Neuronal stem cell (in vitro differentiated cells): ENCODE measurements around the gene PRDX6.
A peak's percentile ranks its signal among the peaks of the same experiment; 100 is the strongest.

ENCODE experiments used
- DNase-seq: peaks from one replicate; pipeline ENCODE4 v3.0.0-alpha.2; 2013; ENCODE audit warnings: low spot score
- H2AFZ ChIP-seq: one replicate; pipeline ENCODE4 v1.6.1; 2013; ENCODE audit warnings: mild to moderate bottlenecking, low read length, inconsistent platforms
- H2AK5ac ChIP-seq: 2 replicates; pipeline ENCODE4 v1.6.1; 2013; ENCODE audit warnings: low read depth, mild to moderate bottlenecking, inconsistent platforms, low read length, moderate library complexity, mixed read lengths
- H2BK120ac ChIP-seq: 2 replicates; pipeline ENCODE4 v1.6.1; 2013; ENCODE audit warnings: low read depth, mild to moderate bottlenecking, inconsistent platforms, low read length, moderate library complexity, mixed read lengths
- H2BK12ac ChIP-seq: one replicate; pipeline ENCODE4 v1.6.1; 2013; ENCODE audit warnings: low read length, inconsistent platforms
- H2BK15ac ChIP-seq: 2 replicates; pipeline ENCODE4 v1.6.1; 2013; ENCODE audit warnings: mild to moderate bottlenecking, low read length, inconsistent platforms, mixed read lengths
- H2BK5ac ChIP-seq: one replicate; pipeline ENCODE4 v1.6.1; 2013; ENCODE audit warnings: inconsistent platforms, mild to moderate bottlenecking, low read length, moderate library complexity
- H3K14ac ChIP-seq: one replicate; pipeline ENCODE4 v1.6.1; 2013; ENCODE audit warnings: low read length, inconsistent platforms
- H3K18ac ChIP-seq: 2 replicates; pipeline ENCODE4 v1.6.1; 2013; ENCODE audit warnings: low read length, inconsistent platforms
- H3K23ac ChIP-seq: 2 replicates; pipeline ENCODE4 v1.6.1; 2013; ENCODE audit warnings: low read depth, mild to moderate bottlenecking, mixed read lengths, low read length, inconsistent platforms; ENCODE audit not compliant: poor library complexity
- H3K27ac ChIP-seq: replicated peaks from 3 replicates; pipeline ENCODE4 v1.5.1; 2013; ENCODE audit warnings: low read length, inconsistent platforms
- H3K27me3 ChIP-seq, 3 experiments: 2 replicates each; pipeline ENCODE4 v1.6.1; 2013; ENCODE audit warnings: low read length in 3 of 3, mild to moderate bottlenecking in 2 of 3, inconsistent platforms in 1 of 3, low read depth in 1 of 3, mixed read lengths in 1 of 3, moderate library complexity in 1 of 3; ENCODE audit not compliant: control insufficient read depth in 3 of 3, insufficient read depth in 3 of 3
- H3K36me3 ChIP-seq, 2 donors: replicated peaks in 1 of 2; 2 replicates each; pipeline ENCODE4 v1.6.1; 2013; ENCODE audit warnings: low read length in 2 of 2; ENCODE audit not compliant: control insufficient read depth in 2 of 2, insufficient read depth in 2 of 2
- H3K4ac ChIP-seq: 2 replicates; pipeline ENCODE4 v1.6.1; 2013; ENCODE audit warnings: inconsistent platforms, mild to moderate bottlenecking, low read length, moderate library complexity
- H3K4me1 ChIP-seq, 2 donors: 1 replicate in 1 of 2; 2 replicates in 1 of 2; pipeline ENCODE4 v1.6.1; 2013; ENCODE audit warnings: low read length in 2 of 2, low read depth in 1 of 2; ENCODE audit not compliant: control insufficient read depth in 2 of 2, insufficient read depth in 1 of 2
- H3K4me2 ChIP-seq: one replicate; pipeline ENCODE4 v1.6.1; 2013; ENCODE audit warnings: mild to moderate bottlenecking, low read length, inconsistent platforms; ENCODE audit not compliant: insufficient read depth, poor library complexity, severe bottlenecking
- H3K4me3 ChIP-seq, 2 donors: 2 replicates each; pipeline ENCODE4 v1.5.1; 2013; ENCODE audit warnings: low read length in 2 of 2, mild to moderate bottlenecking in 2 of 2, inconsistent platforms in 1 of 2, moderate library complexity in 1 of 2
- H3K79me1 ChIP-seq: one replicate; pipeline ENCODE4 v1.6.1; 2013; ENCODE audit warnings: low read depth, mild to moderate bottlenecking, inconsistent platforms, low read length, moderate library complexity
- H3K9ac ChIP-seq: one replicate; pipeline ENCODE4 v1.6.1; 2013; ENCODE audit warnings: mild to moderate bottlenecking, low read depth, low read length, inconsistent platforms; ENCODE audit not compliant: poor library complexity
- H3K9me3 ChIP-seq, 2 donors: replicated peaks in 1 of 2; 2 replicates each; pipeline versions ENCODE3 to v1.6.1; 2013; ENCODE audit warnings: low read length in 2 of 2, mild to moderate bottlenecking in 2 of 2, inconsistent platforms in 1 of 2, low read depth in 1 of 2, mixed read lengths in 1 of 2, moderate library complexity in 1 of 2; ENCODE audit not compliant: control insufficient read depth in 2 of 2, insufficient read depth in 1 of 2
- H4K8ac ChIP-seq: one replicate; pipeline ENCODE4 v1.6.1; 2013; ENCODE audit warnings: low read depth, mild to moderate bottlenecking, inconsistent platforms, low read length, moderate library complexity
- H4K91ac ChIP-seq: one replicate; pipeline ENCODE4 v1.6.1; 2013; ENCODE audit warnings: low read length, low read depth, mild to moderate bottlenecking, inconsistent platforms; ENCODE audit not compliant: poor library complexity
- WGBS, 2 donors: extraction: QIAGEN DNeasy Blood & Tissue Kit; methylation state at CpG; one replicate each; pipeline ENCODE4 v1.1.7; 2013; ENCODE audit warnings: missing lambda C conversion rate in 2 of 2, mixed read lengths in 1 of 2; ENCODE audit not compliant: insufficient read length in 2 of 2, insufficient replicate concordance in 1 of 2; ENCODE audit errors: extremely low coverage in 2 of 2; 5-methylcytosine and 5-hydroxymethylcytosine counted together

PRDX6 gene

GRCh38 chr1:173476197-173476664, 904 bp upstream of the PRDX6 start:
- no peak overlapping the region for H3K9ac ChIP-seq
- H2BK5ac ChIP-seq: no peak overlapping the region
- H2AK5ac ChIP-seq: no peak overlapping the region
- H2BK12ac ChIP-seq: no peak overlapping the region
- H3K14ac ChIP-seq: no peak overlapping the region
- peak overlapping the region; percentile 95 for H3K4me3 ChIP-seq
- H3K27me3 ChIP-seq: no peaks in the 10 kb centered on the region
- H3K4ac ChIP-seq: no peak overlapping the region
- peak overlapping the region; percentile 66 for H3K4me2 ChIP-seq
- no CpG with 5 or more reads among the region's 5 CpGs for WGBS, 2 donors
- no peak overlapping the region for H3K23ac ChIP-seq
- no peak overlapping the region for H3K27ac ChIP-seq
- H3K18ac ChIP-seq: no peak overlapping the region
- no peak overlapping the region for H2BK15ac ChIP-seq
- H2BK120ac ChIP-seq: no peak overlapping the region
- peaks cover 8 to 9% of the 10 kb centered on the region in 2 donors for H3K4me1 ChIP-seq
- no peak overlapping the region for H4K8ac ChIP-seq
- H4K91ac ChIP-seq: no peak overlapping the region
- H2AFZ ChIP-seq: peak overlapping the region; percentile 98
- peaks cover 5 to 26% of the 10 kb centered on the region in 2 donors for H3K36me3 ChIP-seq
- peaks cover 1 to 2% of the 10 kb centered on the region in 2 donors for H3K9me3 ChIP-seq
- DNase-seq: no peak
- peaks cover 9% of the 10 kb centered on the region for H3K79me1 ChIP-seq

- H2BK15ac ChIP-seq: peak overlapping the region; percentile 19
- H2AFZ ChIP-seq: peak overlapping the region; percentile 98
- H3K23ac ChIP-seq: peak overlapping the region; percentile 97
- no peak overlapping the region for H2BK120ac ChIP-seq
- no peak overlapping the region for H3K4ac ChIP-seq
- peaks cover 0 to 1% of the 10 kb centered on the region in 2 donors for H3K9me3 ChIP-seq
- no peak overlapping the region for H2BK12ac ChIP-seq
- no peak overlapping the region for H4K91ac ChIP-seq
- WGBS, 2 donors: no CpG with 5 or more reads among the region's 62 CpGs
- H3K4me1 ChIP-seq: peaks cover 8 to 9% of the 10 kb centered on the region in 2 donors
- peak overlapping the region; percentile 95 for H3K4me3 ChIP-seq
- peaks cover 11% of the 10 kb centered on the region for H3K79me1 ChIP-seq
- no peak overlapping the region for H3K14ac ChIP-seq
- peaks cover 10 to 31% of the 10 kb centered on the region in 2 donors for H3K36me3 ChIP-seq
- peak overlapping the region; percentile 98 for H3K18ac ChIP-seq
- H3K9ac ChIP-seq: peak overlapping the region; percentile 98
- H2AK5ac ChIP-seq: no peak overlapping the region
- peak; percentile 85 for DNase-seq
- peak overlapping the region; percentile 66 for H3K4me2 ChIP-seq
- H4K8ac ChIP-seq: peak overlapping the region; percentile 33
- no peaks in the 10 kb centered on the region for H3K27me3 ChIP-seq
- no peak overlapping the region for H3K27ac ChIP-seq
- H2BK5ac ChIP-seq: peak overlapping the region; percentile 83
Observed at GRCh38 chr1:173476665-173477285, 360 bp upstream of the PRDX6 start.

DNA sequence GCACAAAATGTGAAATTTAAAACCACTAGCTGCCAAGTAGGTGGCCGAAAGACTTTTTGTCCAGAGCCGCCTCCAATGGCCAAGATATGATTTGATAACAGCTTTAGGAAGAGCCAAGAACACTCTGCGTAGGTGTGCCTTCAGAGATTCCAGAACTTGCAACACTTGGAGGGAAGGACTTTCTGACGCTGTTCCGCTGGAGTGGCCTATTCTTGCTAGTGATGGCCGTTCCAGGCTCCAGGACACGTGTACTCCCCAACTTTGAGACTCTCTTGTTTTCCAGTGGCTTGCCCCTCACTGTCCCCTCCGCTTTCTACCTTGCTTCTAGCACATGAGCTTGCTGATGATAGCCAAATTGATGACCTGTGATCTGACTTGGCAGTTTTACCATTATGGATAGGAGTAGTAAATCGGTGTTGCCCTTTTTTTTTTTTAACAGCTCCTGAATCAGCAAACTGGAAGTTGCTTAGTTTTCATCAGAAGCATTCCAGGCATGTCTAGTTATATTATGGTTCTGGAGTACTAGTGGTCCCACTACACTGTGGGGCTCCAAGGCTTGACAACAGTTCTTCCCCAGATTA, 1.0 kb downstream of the PRDX6 start:
- H3K18ac ChIP-seq: peak overlapping the region; percentile 31
- no CpG with 5 or more reads among the region's 9 CpGs for WGBS, 2 donors
- DNase-seq: no peak
- peaks cover 11% of the 10 kb centered on the region for H3K79me1 ChIP-seq
- H3K23ac ChIP-seq: no peak overlapping the region
- peaks cover 0 to under 1% of the 10 kb centered on the region in 2 donors for H3K9me3 ChIP-seq
- peak overlapping the region; percentile 94 for H2AFZ ChIP-seq
- peaks cover 8 to 9% of the 10 kb centered on the region in 2 donors for H3K4me1 ChIP-seq
- H2BK15ac ChIP-seq: no peak overlapping the region
- no peak overlapping the region for H4K91ac ChIP-seq
- H3K36me3 ChIP-seq: peaks cover 19 to 45% of the 10 kb centered on the region in 2 donors
- peak overlapping the region; percentile 98 for H3K9ac ChIP-seq
- H3K27ac ChIP-seq: no peak overlapping the region
- no peak overlapping the region for H2AK5ac ChIP-seq
- no peak overlapping the region for H3K14ac ChIP-seq
- peak overlapping the region; percentile 97 for H2BK5ac ChIP-seq
- no peak overlapping the region for H2BK120ac ChIP-seq
- H3K4me2 ChIP-seq: peak overlapping the region; percentile 92
- H4K8ac ChIP-seq: no peak overlapping the region
- no peak overlapping the region for H3K4ac ChIP-seq
- H3K4me3 ChIP-seq: peak overlapping the region; percentile 95 to 99
- H3K27me3 ChIP-seq: no peaks in the 10 kb centered on the region
- H2BK12ac ChIP-seq: no peak overlapping the region

- H3K36me3 ChIP-seq: peaks cover 23 to 59% of the 10 kb centered on the region in 2 donors
- no peak overlapping the region for H3K14ac ChIP-seq
- H2AFZ ChIP-seq: no peak overlapping the region
- H4K91ac ChIP-seq: no peak overlapping the region
- H3K4ac ChIP-seq: no peak overlapping the region
- H2BK15ac ChIP-seq: no peak overlapping the region
- H3K18ac ChIP-seq: no peak overlapping the region
- H3K9me3 ChIP-seq: no peaks in the 10 kb centered on the region
- H3K9ac ChIP-seq: no peak overlapping the region
- no peak overlapping the region for H3K4me2 ChIP-seq
- no peak overlapping the region for H4K8ac ChIP-seq
- H3K27me3 ChIP-seq: no peaks in the 10 kb centered on the region
- WGBS, 2 donors: no CpG with 5 or more reads among the region's 4 CpGs
- H3K4me1 ChIP-seq: peaks cover 8 to 9% of the 10 kb centered on the region in 2 donors
- H3K4me3 ChIP-seq: no peak overlapping the region
- no peak overlapping the region for H2BK5ac ChIP-seq
- no peak overlapping the region for H2AK5ac ChIP-seq
- no peak overlapping the region for H3K27ac ChIP-seq
- no peak overlapping the region for H3K23ac ChIP-seq
- H2BK120ac ChIP-seq: no peak overlapping the region
- H2BK12ac ChIP-seq: no peak overlapping the region
- H3K79me1 ChIP-seq: peaks cover 11% of the 10 kb centered on the region
- DNase-seq: no peak
Observed at GRCh38 chr1:173479649-173480048, 2.5 kb downstream of the PRDX6 start.
